ELF-1 (cell line): ENCODE results near the gene KATNBL1.
A peak's percentile ranks its signal among the peaks of the same experiment; 100 is the strongest.

Experiments
- DNase-seq: peaks from one replicate; pipeline ENCODE4 v3.0.0-alpha.2; 2016; ENCODE audit warnings: low read depth, low spot score

KATNBL1 gene

DNA sequence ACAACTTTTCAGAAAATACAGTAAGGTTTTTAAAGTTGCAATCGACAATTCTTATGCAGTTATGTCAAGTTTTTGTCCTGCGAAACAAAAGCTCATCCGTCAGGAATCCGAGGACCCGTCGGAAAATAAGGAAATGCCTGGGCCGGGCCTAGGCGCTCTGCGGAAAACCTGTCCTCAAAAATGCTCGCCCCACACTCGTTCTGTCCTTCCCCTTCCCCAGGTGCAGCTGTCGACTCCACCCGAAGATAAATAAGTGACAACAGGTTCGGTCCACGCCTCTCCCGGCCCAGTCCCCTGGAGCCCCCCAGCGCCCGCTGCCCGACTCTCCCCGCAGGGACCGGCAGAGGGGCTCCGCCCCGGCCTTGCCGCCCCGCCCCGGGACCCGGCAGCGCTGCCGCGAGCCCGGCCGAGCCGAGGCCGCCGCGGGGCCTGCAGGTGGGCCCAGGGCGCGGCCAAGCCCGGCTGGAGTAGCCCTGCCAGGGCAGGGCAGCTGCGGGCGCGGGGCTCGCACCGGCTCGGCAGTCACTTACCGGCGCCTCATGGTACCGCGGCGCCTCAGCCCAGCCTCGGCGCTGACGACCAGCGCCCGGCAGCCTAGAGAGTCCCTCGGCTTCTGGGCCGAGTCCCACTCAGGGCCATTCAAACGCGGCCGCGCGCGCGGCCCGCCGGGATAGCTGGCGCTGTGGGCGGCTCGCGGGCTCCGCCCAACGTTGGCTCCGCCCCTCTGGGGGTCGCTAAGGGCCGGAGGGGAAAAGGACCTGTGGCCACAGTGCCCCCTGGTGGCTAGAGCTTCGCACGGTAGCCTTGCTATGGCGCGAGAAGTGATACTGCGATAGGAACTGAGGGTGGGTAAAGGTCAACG lies at the start of gene KATNBL1:
TSS of gene KATNBL1 (minus strand) at position 676 of the 862 bp plus-strand sequence. CDS start 46,420 bp downstream, outside the sequence.
- DNase-seq = peak; percentile 98

DNA sequence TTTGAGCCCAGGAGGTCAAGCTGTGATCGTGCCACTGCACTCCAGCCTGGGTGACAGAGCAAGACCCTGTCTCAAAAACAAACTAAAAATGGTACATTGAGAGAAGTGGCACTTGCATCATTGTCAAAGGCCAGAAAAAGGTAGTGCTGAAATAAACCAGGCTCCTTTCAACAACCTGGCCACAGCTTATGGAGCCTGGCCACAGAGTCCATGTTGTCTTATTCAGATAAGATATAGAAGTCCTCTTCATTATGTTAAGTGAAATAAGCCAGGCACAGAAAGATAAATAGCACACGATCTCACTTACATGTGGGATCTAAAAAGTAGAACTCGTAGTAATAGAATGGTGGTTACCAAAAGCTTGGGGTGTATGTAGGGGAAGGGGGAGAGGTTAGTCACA lies 49.7 kb upstream of the KATNBL1 start:
- DNase-seq = no peak

DNA sequence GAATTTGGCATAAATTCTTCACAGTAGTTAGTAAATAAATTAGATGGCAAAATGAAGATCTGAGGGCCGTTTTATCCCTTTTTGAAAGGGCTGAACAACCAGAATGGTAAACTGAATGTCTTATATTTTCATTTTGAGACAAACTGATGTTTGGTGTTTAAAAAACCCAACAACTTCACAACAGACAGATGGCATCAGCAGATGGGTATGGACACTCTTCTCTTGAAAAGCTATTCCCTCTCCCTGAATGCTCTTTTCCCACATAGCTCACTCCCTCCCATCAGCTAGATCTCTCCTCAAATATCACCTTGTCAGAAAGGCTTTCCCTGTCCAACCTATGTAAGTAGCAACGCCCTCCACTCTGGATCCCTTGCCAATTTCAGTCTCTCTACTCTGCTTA lies 48.3 kb upstream of the KATNBL1 start:
- no peak for DNase-seq

DNA sequence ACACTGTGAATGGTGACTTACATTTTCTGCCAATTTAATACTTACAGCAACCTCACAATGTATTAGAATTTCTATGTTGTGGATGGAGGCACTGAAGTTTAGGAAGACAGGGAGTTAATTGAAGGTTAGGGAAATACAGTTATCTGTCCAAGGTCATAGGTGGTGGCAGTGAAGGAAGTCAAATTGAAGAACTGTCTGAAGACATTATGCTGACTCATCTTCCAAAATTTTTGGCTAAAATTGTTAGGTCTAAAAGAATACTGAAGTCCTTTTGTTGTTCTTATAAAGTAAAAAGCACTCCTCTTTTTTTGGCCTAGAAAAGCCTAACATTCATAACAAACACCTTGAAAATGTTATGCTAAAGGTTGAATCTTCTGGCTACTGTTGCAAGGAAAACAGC lies 42.6 kb upstream of the KATNBL1 start:
- DNase-seq = no peak

DNA sequence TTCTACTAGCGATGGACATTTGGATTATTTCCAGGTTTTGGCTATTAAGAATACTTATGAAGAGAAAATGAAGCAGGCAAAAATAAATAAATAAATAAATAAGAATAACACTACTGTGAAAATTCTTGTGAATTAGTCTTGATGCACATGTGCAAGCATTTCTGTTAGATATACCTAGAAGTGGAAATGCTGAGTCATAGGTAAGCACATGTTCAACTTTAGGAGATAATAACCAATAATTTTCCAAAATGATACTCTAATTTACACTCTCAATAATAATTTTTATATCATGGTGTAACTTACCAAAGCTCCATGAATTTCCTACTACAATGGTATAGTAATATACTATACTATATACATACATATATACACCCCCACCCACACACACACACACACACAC lies 38.3 kb upstream of the KATNBL1 start:
- DNase-seq = no peak

GRCh38 chr15:34246276-34246976 lies 36.5 kb upstream of the KATNBL1 start:
- no peak for DNase-seq

GRCh38 chr15:34243226-34243625 lies 33.3 kb upstream of the KATNBL1 start:
- no peak for DNase-seq

GRCh38 chr15:34242331-34242710 lies 32.4 kb upstream of the KATNBL1 start:
- DNase-seq = no peak

DNA sequence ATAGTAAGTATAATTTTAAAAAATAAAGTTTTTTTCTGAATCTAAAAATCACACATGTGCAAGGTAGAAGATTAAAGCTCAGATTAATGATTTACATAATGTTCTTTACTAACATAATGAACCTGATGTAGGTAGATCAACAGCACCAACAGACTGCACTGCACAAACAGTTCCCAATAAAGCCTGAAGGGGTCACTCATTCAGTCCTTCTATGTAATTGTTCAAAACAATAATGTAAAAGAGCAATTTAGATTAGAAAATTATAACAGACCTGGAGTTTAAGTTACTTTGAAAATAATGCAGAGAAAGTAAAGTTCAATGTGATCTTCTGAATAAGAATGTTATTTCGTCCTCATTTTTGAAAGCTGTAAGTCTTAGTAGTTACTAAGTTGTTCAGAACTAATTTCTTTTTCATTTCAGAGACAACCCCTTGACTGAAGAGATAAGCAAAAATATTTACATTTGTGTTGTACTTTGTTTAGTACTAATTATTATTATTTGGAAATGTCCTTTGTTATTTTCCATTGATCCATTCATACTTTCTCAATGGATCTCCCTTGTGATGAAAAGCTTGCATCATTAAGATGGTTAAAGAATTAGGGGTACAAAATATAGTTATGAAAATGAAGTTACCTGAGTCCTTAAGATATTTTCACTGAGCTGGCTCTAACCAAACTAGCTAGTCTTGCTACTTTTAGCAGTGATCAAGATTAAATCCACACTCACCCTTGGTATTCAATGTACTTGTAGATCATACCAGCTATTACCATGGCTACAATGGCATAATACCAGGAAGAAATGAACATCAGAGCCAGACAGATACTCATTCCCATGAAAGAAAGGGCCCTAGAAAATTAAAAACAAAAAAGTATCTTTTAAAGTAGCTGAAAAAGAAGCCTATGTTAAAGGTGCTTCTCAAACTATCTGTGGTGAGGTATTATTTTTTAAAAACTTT lies 31.8 kb upstream of the KATNBL1 start:
- DNase-seq = no peak

DNA sequence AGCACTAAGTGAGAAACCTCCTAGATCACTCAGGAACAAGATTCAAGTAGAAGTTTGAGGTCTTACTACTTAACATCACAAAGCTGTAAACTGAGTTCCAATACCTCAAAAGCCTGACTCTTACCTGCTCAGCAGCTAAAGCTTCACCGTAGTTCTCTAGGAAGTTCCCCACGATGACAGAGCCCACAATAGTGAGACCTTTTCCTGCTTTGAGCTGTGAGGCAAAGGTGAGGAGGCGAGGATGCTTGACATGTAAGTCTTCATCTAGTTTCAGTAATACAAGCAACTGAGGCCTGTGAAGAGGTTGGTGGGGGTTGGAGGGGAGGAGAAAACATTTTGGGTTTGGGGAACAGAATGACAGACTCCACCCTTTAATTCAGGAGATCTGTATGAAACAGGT lies 30.6 kb upstream of the KATNBL1 start:
- DNase-seq = no peak

DNA sequence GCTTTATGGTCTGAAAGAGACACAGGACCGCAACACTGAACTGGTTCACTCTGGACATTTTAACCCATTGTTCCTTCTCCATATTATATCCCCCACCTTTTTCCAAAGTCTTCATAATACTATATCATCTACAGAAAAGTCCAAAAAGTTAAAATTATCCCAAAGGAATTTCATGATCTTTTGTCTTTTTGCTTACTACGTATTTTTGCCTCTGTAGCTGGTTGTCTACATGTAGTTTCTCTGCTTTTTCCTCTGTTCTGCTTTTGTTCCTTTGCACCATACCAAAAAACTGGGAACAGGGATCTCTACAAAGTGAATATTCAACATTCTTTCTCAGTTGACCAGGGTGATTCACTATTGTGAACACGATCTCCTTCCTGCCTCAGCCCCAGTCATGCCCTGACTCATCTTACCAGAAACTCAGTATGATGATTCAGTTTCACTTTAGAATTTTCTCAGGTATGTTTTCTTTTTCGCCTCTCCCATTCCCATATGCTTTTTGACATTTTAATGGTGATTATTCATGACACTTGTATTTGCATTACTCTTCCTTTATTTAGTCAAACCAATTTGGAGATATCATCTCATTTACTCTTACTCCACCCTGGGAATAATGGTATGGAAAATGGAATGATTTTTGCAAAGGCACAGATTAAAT lies 29.4 kb upstream of the KATNBL1 start:
- no peak for DNase-seq

GRCh38 chr15:34233614-34234013 lies 23.7 kb upstream of the KATNBL1 start:
- DNase-seq = no peak

GRCh38 chr15:34223904-34224596 lies 14.2 kb upstream of the KATNBL1 start:
- DNase-seq = peak; percentile 43

DNA sequence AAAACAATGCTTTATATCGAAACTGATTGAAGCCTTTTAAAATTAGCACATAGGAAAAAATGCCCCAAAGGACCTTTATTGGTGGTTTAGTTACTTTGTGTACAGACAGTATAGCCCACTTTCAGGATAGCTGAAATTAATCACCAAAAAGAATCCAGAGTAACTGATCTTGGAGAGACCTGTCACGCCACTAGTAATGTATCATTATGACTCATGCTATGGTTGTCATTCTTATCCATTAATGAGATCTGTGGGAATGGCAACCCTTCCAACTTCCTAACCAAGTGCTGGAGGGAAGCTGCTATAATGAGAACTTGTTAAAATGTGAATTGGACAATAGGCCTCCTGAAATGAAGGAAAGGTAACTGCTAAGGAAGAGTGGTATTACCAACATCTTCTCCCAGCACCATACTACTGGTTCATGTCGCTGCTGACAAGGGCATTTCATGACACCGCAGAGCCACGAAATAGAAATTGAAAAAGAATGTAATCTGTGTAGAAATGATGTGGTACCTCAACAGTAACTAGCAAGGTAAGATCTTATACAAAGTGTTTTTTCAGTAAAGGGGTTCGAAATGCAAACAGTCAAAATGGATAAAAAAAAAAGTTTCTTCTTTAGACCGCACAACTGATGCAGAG lies 7.8 kb upstream of the KATNBL1 start:
- DNase-seq = no peak

GRCh38 chr15:34216527-34217270 lies 6.8 kb upstream of the KATNBL1 start:
- DNase-seq = no peak

DNA sequence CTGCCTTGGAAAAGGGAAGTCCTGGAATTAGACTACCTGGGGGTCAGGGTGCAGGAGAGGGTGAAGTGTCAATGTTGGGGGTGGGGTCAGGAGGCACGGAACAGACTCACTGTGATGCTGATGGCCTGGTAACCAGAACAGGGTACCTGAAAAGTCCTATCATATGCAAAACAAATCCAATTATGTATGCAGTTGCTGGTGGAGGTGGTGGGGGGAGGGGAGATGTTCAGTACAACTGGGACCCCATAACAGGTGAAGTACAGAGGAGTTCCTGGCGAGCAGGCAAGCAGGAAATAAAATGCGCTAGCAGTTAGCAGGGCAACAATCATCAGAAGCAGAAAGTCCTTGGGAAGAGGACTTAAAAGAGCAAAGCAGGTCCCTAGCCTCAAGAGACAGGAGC lies 4.2 kb upstream of the KATNBL1 start:
- peak; percentile 30 for DNase-seq

- DNase-seq = no peak
These were observed 3.8 kb upstream of the KATNBL1 start for GRCh38 chr15:34213690-34214089.

- no peak for DNase-seq
These were observed 3.9 kb downstream of the KATNBL1 start for GRCh38 chr15:34206011-34206410.

- no peak for DNase-seq
These were observed 6.0 kb downstream of the KATNBL1 start for GRCh38 chr15:34203936-34204335.

DNA sequence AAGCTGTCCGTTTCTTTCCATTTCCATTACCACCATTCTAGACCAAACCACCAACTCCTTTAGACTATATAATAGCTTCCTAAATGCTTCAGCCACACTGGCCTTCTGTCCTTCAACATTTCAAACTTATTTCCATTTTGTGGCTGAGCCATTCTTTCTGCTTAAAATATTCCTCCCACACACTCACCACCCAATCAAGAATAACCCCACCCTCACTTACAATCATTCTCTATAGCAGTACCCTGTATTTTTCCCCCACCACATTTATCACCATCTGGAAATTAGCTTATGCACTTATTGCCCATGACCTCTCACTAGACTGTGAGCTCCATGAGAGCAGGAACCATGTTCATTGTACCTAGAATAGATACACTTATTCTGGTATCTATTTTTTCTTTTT lies 6.6 kb downstream of the KATNBL1 start:
- DNase-seq = no peak
